Stomach (tissue), 4 donors: ENCODE data around the gene SIK1.
"Not testable (repeated sequence)": the region's sequence is repeated elsewhere in the genome, so short reads cannot be mapped to it uniquely, and the experiment has no call there.

Experiments
- CTCF ChIP-seq, 7 experiments: fragments of 450-650 bp in 4 of 7; fragments of 200-600 bp in 3 of 7; sonication (generic) in 3 of 7; IDR thresholded peaks; one replicate each; pipeline ENCODE4 v1.5.1; 2016 to 2019; ENCODE audit warnings: antibody characterized with exemption in 7 of 7, control low read depth in 2 of 7, mild to moderate bottlenecking in 1 of 7
- POLR2AphosphoS5 ChIP-seq, 3 donors: sonication (generic); formaldehyde crosslinking; IDR thresholded peaks; one replicate each; pipeline ENCODE4 v1.6.1; 2016; ENCODE audit warnings: antibody characterized with exemption in 3 of 3

DNA sequence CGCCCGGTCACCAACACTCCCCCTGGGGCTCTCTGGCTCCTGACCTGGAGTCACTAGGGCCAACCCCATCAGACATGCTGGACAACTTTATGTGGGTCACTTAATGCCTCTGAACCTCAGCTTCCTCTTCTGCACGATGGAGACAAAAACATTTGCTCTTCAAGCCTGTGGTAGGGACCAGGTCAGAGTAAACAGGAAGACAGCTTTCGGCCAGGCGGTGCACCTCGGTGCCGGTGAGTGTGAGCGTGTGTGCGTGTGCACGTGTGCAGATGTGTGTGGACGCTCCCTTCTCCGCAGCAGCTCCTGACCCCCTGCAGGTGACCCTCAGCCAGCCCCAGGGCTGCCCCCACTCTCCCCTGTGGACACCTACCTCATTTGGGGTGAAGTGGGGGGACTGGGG lies 28.4 kb downstream of the SIK1 start:
- TF ChIP-seq CTCF, POLR2AphosphoS5 (IDR thresholded peaks at IDR 0.05): not testable (repeated sequence)
